Jurkat, Clone E6-1 (cell line): ENCODE results near the gene NOCT.
"Not testable (repeated sequence)": the region's sequence is repeated elsewhere in the genome, so short reads cannot be mapped to it uniquely, and the experiment has no call there.

Experiments
- DNase-seq: peaks from one replicate; pipeline ENCODE4 v3.0.0-alpha.2; 2011; ENCODE audit warnings: low read depth, low spot score
- H3K4me3 ChIP-seq: 2 replicates; pipeline ENCODE4 v1.5.1; 2011; ENCODE audit warnings: mild to moderate bottlenecking, low read length, control low read depth, moderate library complexity

Gene NOCT

DNA sequence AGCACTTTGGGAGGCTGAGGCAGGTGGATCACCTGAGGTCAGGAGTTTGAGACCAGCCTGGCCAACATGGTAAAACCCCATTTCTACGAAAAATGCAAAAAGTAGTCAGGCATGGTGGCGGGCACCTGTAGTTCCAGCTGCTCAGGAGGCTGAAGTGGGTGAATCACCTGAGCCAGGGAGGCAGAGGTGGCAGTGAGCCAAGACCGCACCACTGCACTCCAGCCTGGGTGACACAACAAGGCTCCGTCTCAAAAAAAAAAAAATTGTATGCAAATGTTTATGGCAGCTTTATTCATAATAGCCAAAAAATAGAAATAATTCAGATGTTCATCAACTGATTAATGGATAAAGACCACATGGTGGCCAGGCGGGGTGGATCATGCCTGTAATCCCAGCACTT lies 9.8 kb upstream of the NOCT start:
- no peak overlapping the region for H3K4me3 ChIP-seq
- no peak for DNase-seq

DNA sequence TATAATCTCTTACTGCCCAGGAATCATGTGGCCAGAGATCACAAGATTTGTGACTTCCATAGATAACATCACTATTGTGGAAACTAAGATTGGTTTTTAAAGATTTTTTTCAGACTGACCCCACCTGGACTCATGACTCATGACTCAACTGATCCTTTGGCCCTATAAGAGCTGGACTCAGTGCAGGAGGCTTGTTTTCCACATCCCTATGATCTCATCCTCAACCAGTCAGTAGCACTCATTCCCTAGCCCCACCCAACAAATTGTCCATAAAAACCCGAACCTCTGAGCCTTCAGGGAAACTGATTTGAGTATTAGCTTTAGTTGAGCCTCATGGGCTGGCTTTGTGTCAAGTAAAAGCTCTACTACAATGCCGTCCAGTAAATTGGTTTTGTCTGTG lies 7.9 kb upstream of the NOCT start:
- DNase-seq: no peak
- no peak overlapping the region for H3K4me3 ChIP-seq

DNA sequence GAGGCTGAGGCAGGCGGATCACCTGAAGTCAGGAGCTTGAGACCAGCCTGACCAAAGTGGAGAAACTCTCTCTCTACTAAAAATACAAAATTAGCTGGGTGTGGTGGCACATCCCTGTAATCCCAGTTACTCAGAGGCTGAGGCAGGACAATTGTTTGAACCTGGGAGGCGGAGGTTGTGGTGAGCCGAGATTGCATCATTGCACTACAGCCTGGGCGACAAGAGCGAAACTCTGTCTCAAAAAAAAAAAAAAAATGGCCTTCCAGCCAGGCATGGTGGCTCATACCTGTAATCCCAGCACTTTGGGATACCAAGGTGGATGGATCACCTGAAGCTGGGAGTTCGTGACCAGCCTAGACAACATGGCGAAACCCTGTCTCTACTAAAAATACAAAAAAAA lies 7.3 kb upstream of the NOCT start:
- not testable (repeated sequence) for H3K4me3 ChIP-seq, DNase-seq

DNA sequence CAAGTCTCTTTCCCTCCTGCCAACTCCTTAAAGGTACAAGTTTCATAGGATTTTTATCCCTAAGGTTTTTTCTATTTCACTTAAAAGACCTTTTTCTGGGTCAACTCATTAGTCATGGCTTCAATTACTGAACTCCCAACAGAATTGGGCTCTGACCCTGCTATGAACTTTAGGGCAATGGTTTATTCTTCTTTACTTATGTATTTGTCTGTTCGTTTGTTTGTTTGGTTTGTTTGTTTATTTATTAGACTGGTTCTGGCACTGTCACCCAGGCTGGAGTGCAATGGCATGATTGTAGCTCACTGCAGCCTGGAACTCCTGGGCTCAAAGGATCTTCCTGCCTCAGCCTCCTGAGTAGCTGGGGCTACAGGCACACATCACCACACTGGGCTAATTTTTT lies 5.9 kb upstream of the NOCT start:
- no peak overlapping the region for H3K4me3 ChIP-seq
- DNase-seq: no peak

DNA sequence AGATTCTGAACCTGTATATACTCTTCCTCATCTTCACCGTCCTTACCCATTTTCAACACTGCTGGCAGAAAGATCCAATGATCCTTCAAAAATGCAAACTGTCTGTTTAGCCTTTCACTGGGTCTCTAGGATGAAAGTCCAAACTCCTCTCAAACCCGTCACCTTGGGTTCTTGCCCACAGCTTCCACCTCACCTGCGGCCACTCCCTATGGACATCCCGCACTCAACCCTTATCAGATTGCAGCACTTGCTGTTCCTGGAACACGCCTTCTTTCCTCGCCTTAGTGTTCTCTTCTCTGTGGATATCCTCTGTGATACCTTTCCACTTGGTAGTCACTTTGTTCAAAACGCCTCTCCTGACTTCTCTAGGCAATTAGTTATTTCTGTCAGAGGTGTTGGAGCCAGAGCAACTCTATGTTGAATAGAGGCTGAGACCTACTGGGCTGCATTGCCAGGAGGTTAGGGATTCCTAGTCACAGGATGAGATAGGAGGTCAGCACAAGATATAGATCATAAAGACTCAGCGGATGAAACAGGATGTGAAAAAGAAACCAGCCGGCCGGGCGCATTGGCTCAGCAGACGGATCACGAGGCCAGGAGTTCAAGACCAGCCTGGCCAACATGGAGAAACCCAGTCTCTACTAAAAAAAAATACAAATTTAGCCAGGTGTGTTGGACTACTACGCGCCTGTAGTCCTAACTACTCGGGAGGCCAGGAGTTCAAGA lies 4.2 kb upstream of the NOCT start:
- no peak for DNase-seq
- no peak overlapping the region for H3K4me3 ChIP-seq

DNA sequence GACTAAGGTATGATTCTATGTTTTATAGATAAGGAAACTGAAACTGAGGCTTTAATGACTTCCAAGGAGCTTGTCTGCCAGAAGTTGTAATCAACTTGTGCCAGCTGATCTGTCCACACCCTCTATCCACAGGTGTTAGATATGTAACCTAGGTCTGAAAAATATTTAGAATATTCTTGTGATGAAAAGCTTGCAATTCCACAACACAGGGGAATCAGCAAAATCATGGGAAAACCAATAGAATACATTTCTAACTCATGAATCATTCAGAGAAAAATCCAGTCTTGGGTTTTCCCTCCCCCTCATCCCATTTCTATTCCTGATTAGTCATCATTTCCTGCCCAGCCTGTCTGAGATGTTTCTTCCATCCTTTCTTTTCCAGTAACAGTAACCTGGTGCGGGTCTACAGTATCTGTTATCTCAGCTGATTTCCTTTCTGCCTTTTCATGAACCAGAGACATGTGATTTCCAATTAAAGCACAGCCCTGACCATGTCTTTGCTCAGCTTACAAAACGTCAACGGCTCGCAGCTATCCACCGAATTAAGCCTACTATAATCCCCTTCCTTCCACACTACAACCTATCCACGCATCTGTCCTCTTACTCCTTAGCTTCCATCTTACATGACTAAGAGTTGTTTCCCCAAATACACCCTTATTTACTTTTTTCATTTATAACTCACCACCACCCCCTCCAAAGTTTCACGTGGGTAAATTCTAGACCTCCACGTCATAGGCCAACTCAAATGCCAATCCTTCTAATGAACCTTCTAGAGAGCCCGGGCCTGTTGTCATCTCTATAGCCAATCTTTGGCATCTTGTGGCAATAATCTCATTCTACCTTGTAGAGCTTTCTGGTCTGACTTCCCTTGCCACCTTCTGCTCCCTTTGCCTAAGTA lies 961 bp upstream of the NOCT start:
- DNase-seq: no peak
- peak overlapping the region; percentile 92 for H3K4me3 ChIP-seq

DNA sequence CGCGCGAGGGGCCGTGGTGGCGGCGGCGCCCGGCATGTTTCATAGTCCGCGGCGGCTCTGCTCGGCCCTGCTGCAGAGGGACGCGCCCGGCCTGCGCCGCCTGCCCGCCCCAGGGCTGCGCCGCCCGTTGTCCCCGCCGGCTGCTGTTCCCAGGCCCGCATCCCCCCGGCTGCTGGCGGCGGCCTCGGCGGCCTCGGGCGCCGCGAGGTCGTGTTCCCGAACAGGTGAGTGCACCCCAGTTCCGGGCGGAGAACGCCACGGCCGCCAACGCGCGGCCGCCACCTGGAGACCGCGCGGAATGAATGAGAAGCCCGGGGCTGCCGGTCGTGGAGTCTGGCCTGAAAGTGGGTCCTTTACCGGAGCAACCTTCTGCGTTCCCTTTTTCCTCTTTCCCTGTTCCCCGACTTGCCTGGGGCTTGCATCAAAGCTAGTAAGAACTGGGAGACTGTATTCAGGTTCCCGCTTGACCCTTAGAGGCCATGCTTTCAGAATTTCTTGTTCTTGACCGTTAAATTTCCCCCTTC lies 429 bp downstream of the NOCT start:
- DNase-seq: no peak
- peak overlapping the region; percentile 92 for H3K4me3 ChIP-seq

DNA sequence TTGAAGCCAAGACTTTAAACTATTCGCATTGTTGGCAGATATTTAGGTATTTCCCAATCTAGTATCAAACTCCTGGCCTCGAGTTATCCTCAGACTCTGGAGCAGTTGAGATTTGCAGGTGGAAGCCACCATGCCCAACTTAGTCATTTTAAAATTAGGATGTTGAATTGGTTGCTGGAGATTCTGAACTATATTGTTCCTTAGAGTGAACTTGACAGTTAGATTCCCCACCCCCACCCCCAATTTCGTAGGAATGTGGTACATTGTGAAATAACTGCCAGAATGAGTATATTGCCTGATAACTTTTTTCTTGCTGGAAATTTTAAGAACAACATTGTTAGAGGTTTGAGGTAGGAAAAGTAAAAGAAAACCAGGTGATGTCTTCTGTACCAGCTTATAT lies 2.3 kb downstream of the NOCT start:
- H3K4me3 ChIP-seq: no peak overlapping the region
- no peak for DNase-seq

DNA sequence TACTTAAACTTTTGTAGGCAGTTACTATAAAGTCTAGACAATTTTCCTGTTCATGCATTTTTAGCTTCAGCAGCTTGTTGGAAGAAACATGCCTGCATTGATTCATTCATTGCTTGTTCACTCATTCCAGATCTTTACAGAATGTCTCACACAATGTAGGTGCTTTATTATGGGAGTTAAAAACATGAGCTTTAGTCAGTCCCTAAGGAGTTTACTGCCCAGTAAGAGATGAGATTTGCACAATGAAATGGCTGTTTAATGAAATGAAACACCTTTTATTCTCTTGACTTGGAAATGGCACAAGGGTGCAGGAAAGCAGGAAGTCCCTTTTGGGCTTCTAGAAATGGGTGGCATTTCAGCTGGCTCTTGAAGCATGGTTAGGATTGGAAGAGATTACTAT lies 2.9 kb downstream of the NOCT start:
- H3K4me3 ChIP-seq: no peak overlapping the region
- DNase-seq: no peak

DNA sequence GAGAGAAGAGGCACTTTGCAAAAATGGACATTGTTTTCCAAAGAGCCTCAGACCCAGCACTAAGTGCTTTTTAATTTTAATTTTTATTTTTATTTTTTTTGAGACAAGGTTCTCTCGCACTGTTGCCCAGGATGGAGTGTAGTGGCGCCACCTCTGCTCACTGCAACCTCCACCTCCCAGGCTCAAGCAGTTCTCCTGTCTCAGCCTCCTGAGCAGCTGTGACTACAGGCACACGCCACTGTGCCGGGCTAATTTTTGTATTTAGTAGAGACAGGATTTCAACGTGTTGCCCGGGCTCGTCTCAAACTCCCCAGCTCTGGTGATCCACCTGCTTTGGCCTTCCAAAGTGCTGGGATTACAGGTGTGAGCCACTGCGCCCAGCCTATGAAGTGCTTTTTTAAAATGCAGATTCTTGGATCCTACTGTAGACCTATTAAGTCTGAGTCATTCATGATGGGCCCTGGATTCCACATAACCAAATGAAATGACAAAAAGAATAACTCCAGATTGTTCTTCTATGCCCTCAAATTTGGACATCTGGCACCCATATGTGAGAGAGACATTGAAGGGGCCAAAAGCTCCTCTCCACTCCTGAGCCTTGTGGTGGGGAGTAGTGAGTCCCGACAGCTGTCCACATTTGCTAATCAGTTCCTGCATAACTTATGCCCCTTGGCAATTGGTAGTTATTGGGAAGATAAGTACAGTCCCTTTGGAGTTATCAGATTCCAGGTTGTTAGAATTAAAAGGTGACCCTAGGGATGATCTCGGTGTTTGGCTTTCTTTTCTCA lies 3.6 kb downstream of the NOCT start:
- no peak overlapping the region for H3K4me3 ChIP-seq
- no peak for DNase-seq

DNA sequence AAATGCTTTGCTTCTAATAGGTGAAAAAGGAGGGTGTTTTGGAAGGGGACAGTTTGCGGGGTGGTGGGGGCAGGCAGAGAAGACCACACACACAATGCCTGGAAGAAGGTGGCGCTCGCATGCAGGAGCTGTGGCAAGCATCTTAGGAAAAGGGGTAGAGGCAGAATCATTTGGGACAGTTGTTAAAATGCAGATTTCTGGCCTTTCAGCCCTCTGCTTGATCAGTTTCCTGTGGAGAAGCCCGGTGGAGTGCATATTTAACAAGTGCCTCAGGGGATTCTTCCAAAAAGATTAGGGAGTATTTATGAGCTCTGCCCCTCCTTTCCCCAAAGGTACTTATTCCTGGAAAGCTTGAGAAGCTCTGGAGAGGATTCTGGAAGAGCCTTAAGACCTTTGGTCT lies 4.8 kb downstream of the NOCT start:
- no peak for DNase-seq
- H3K4me3 ChIP-seq: no peak overlapping the region

DNA sequence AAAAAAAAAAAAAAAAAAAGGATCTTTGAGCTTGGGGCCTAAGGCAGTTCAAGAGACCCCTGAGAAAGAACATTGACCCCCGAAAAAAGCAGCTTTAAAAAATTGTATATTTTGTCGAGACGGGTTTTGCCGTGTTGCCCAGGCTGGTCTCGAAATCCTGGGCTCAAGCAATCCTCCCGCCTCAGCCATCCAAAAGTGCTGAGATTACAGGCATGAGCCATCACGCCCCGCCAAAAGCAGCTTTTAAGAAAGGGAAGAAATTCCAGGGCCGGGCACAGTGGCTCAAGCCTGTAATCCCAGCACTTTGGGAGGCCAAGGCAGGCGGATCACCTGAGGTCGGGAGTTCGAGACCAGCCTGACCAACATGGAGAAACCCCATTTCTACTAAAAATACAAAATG lies 5.5 kb downstream of the NOCT start:
- not testable (repeated sequence) for DNase-seq, H3K4me3 ChIP-seq

DNA sequence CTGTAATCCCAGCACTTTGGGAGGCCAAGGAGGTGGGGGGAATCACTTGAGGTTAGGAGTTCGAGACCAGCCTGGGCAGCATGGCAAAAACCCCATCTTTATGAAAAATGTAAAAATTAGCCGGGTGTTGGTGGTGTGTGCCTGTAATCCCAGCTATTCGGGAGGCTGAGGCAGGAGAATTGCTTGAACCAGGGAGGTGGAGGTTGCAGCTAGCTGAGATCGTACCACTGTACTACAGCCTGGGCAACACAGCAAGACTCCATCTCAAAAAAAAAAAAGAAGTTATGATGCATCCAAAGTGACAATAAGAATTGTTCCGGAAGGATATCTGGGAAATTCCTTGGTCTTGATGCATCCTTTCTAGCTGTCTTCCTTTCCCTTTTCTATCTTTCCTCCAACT lies 7.3 kb downstream of the NOCT start:
- H3K4me3 ChIP-seq: no peak overlapping the region

DNA sequence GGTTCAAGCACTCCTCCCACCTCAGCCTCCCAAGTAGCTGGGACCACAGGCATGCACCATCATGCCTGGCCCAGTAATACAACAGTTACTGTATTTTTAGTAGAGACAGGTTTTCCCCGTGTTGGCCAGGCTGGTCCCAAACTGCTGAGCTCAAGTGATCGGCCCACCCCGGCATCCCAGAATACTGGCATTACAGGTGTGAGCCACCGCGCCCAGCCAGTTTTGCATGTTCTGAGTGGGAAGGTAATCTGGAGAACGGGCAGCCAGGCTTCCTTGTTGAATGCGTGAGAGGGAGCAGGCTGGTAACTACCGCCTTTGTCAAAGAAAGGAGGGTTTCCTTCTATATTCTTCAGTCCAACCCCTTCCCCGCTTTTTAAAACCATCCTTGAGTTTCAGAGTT lies 9.1 kb downstream of the NOCT start:
- DNase-seq: no peak

More for the DNA sequence above, 7.3 kb downstream of the NOCT start:
- DNase-seq: no peak

DNA sequence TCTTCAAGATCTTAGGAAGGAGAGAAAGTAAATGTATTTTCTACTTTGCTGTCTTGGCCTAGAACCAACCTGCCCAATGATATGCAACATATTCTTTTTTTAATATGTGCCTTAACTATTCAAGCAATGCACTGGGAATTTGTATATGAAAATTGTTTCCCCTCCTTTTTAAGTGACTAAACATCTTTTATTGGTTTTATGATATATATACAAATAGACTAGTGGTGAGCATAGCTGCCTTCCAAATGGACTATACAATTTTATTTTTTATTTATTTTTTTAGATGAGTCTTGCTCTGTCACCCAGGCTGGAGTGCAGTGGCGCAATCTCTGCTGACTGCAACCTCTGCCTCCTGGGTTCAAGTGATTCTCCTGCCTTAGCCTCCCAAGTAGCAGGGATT lies 10.3 kb downstream of the NOCT start:
- DNase-seq: no peak
- H3K4me3 ChIP-seq: no peak overlapping the region

More for the DNA sequence above, 9.1 kb downstream of the NOCT start:
- no peak overlapping the region for H3K4me3 ChIP-seq

DNA sequence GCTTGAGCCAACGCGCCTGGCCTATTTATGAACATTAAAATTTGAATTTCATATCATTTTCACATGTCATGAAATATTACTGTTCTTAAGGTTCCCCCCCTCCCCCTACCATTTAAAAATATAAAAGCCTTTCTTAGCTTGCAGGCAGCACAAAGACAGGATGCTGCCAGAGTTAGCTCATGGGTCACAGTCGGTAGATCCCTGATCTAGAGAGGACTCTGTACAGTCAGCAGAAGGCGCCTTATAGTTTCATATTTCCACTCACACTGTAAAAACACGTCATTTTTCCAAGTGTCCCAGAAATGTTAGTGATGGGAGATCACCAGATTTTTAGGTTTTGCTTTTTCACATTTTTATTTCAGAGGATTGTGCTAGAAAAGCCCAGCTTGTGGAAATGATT lies 12.2 kb downstream of the NOCT start:
- H3K4me3 ChIP-seq: no peak overlapping the region
- DNase-seq: no peak

DNA sequence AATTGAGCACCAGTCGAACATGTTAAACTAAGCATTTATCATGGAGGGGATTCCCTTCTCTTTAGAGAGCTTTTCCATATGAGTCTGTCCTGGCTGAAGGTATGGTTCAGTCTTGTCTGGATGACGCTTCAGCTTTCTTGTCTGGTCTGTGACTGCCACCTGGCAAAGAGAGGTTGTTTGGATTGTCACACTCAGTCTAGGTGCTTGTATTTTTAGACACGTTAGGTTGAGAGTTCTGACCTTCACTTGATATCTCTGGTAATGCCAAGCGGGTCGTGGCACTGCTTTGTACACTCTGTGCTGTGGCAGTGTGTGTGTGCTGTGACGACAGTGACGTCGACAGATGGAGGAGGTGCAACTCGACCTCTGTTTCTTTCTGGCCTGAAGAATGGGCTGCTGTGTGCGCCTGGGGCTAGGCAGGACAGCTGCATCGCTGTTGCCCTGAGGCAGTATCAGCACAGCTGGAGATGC lies 12.6 kb downstream of the NOCT start:
- no peak for DNase-seq
- H3K4me3 ChIP-seq: no peak overlapping the region

DNA sequence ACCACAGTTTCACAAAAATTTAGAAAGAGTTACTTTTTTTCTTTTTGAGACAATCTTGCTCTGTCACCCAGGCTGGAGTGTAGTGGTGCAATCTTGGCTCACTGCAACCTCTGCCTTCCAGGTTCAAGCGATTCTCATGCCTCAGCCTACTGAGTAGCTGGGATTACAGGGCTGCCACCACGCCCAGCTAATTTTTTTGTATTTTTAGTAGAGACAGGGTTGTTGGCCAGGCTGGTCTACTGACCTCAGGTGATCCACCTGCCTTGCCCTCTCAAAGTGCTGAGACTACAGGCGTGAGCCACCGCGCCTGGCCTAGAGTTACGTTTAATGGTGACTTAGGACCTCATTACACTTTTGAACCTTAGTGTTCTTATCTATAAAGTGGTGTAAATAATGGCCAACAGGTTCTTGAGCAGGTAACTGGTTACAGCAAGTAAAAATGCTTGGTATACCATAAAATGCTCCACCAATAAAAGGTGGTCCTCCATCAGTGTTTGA lies 14.3 kb downstream of the NOCT start:
- not testable (repeated sequence) for H3K4me3 ChIP-seq, DNase-seq

DNA sequence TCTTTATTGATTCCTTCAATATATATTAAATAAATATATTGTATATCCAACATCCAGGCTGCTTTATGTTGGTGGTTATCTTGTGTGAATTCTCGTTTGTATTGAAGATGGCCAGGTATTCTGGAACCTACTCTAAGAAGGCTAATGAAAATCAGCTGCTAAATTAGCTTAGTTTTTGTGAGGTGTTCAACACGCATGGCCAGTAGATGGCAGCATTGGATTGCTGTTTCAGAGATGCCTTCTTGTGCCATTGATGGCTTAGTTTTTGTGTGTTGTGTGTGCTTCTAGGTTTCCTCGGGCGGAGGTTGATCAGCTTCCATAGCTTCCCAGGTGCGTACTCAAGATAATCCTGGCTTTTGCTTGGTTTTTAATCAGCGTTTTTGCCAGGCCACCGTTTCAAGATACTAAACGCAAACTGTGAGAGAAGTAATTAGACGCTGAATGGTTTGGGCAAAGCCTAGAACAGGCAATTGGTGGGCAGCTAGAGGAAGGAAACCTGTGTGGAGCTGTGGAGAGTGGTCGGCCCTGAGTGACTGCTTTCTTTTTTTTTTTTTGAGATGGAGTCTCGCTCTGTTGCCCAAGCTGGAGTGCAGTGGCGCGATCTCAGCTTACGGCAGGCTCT lies 15.1 kb downstream of the NOCT start:
- peak; percentile 77 for DNase-seq
- H3K4me3 ChIP-seq: no peak overlapping the region
